HUES6 (cell line): Measurements from ENCODE around the gene IFT52.
"Not testable (repeated sequence)": the region's sequence is repeated elsewhere in the genome, so short reads cannot be mapped to it uniquely, and the experiment has no call there.

Experiments
- H3K27ac ChIP-seq: 2 replicates; pipeline ENCODE4 v1.7.0; 2013; ENCODE audit warnings: low read depth, mild to moderate bottlenecking, low read length, inconsistent platforms
- H3K27me3 ChIP-seq: 2 replicates; pipeline ENCODE4 v1.6.1; 2013; ENCODE audit warnings: low read length; ENCODE audit not compliant: control insufficient read depth, insufficient read depth
- H3K36me3 ChIP-seq: 2 replicates; pipeline ENCODE4 v1.6.1; 2013; ENCODE audit warnings: low read length; ENCODE audit not compliant: control insufficient read depth, insufficient read depth
- H3K4me1 ChIP-seq: 2 replicates; pipeline ENCODE4 v1.6.1; 2013; ENCODE audit warnings: low read length; ENCODE audit not compliant: control insufficient read depth, insufficient read depth
- H3K4me3 ChIP-seq: 2 replicates; pipeline ENCODE4 v1.5.1; 2013; ENCODE audit warnings: low read depth, low read length
- H3K9ac ChIP-seq: one replicate; pipeline ENCODE4 v1.6.1; 2013; ENCODE audit warnings: mild to moderate bottlenecking, low read length
- H3K9me3 ChIP-seq: 2 replicates; pipeline ENCODE4 v1.6.1; 2013; ENCODE audit warnings: low read depth, low read length; ENCODE audit not compliant: control insufficient read depth, insufficient read depth

The IFT52 gene

GRCh38 chr20:43588526-43588925 is 2.2 kb upstream of the IFT52 start:
- H3K27me3 ChIP-seq, result not testable (repeated sequence)
- peaks cover 12% of the 10 kb centered on the region for H3K4me1 ChIP-seq

DNA sequence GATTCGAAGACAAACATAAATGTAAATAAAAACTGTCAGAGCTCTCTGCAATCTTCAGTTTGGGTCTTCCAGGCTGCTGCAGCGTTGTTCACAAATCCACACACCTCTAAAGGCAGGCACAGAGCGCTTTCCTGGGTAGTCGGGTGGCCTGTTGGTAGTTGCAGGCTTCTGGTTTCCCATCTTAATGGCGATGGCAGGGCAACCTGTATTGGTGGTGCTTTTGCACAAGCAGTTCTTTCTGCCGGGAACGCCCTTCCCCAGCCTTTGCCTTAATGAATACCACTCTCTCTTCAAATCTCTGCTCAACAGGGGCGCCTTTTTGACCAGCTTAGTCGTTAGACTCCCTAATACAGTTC is 723 bp upstream of the IFT52 start:
- H3K36me3 ChIP-seq, result peaks cover 5% of the 10 kb centered on the region; the same call in 1 of the 2 replicates
- no peak overlapping the region for H3K27ac ChIP-seq
- no peaks in the 10 kb centered on the region for H3K9me3 ChIP-seq
- H3K4me1 ChIP-seq, result peaks cover 1% of the 10 kb centered on the region
- H3K4me3 ChIP-seq, result peak overlapping the region; percentile 80
- no peaks in the 10 kb centered on the region for H3K27me3 ChIP-seq
- peak overlapping the region; percentile 98 for H3K9ac ChIP-seq

More at GRCh38 chr20:43588526-43588925, 2.2 kb upstream of the IFT52 start:
- not testable (repeated sequence) for H3K9me3 ChIP-seq, H3K27ac ChIP-seq, H3K4me3 ChIP-seq, H3K9ac ChIP-seq, H3K36me3 ChIP-seq

DNA sequence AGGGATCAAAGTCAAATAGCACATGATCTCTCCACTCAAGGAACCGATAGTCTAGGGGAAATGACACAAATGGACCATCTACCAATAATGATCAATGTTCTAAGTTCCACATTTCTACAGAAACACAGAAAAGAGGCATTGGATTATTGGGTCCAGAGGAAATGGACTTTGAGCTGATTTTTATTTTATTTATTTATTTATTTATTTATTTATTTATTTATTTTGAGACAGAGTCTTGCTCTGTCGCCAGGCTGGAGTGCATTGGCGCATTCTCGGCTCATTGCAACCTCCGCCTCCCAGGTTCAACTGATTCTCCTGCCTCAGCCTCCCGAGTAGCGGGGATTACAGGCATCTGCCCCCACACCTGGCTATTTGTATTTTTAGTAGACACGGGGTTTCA is 11.2 kb downstream of the IFT52 start:
- not testable (repeated sequence) for H3K27me3 ChIP-seq, H3K4me1 ChIP-seq, H3K9me3 ChIP-seq, H3K4me3 ChIP-seq, H3K27ac ChIP-seq, H3K9ac ChIP-seq
- peaks cover 56% of the 10 kb centered on the region for H3K36me3 ChIP-seq

- H3K27me3 ChIP-seq, result no peaks in the 10 kb centered on the region
- H3K4me1 ChIP-seq, result no peaks in the 10 kb centered on the region
- no peak overlapping the region for H3K9ac ChIP-seq
- peaks cover 48% of the 10 kb centered on the region for H3K36me3 ChIP-seq
- no peak overlapping the region for H3K27ac ChIP-seq
- no peak overlapping the region for H3K4me3 ChIP-seq
- no peaks in the 10 kb centered on the region for H3K9me3 ChIP-seq
Observed at GRCh38 chr20:43603124-43603523, 12.4 kb downstream of the IFT52 start.

DNA sequence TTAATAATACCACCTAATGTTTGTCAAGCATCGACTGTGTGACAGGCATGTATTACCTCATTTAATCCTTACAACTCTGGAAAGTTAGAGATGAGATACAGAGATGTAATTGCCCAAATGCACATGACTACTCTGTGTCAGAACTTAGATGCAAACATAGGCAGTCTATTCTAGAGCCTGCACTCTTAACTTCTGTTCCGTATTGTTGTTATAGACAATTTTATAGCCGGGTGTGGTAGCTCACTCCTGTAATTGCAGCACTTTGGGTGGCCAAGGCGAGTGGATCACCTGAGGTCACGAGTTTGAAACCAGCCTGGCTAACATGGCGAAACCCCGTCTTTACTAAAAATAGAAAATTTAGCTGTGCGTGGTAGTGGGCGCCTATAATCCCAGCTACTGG is 15.0 kb downstream of the IFT52 start:
- no peaks in the 10 kb centered on the region for H3K27me3 ChIP-seq
- H3K9ac ChIP-seq, result no peak overlapping the region
- H3K27ac ChIP-seq, result no peak overlapping the region
- no peak overlapping the region for H3K4me3 ChIP-seq
- no peaks in the 10 kb centered on the region for H3K4me1 ChIP-seq
- no peaks in the 10 kb centered on the region for H3K9me3 ChIP-seq
- peaks cover 33% of the 10 kb centered on the region for H3K36me3 ChIP-seq

DNA sequence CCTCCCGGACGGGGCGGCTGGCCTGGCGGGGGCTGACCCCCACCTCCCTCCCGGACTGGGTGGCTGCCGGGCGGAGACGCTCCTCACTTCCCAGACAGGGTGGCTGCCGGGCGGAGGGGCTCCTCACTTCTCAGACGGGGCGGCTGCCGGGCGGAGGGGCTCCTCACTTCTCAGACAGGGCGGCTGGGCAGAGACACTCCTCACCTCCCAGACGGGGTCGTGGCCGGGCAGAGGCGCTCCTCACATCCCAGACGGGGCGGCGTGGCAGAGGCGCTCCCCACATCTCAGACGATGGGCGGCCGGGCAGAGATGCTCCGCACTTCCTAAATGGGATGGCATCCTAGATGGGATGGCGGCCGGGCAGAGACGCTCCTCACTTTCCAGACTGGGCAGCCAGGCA is 16.5 kb downstream of the IFT52 start:
- H3K4me3 ChIP-seq, H3K27ac ChIP-seq, H3K9me3 ChIP-seq, H3K27me3 ChIP-seq, H3K9ac ChIP-seq, H3K4me1 ChIP-seq: not testable (repeated sequence)
- H3K36me3 ChIP-seq, result peaks cover 33% of the 10 kb centered on the region

DNA sequence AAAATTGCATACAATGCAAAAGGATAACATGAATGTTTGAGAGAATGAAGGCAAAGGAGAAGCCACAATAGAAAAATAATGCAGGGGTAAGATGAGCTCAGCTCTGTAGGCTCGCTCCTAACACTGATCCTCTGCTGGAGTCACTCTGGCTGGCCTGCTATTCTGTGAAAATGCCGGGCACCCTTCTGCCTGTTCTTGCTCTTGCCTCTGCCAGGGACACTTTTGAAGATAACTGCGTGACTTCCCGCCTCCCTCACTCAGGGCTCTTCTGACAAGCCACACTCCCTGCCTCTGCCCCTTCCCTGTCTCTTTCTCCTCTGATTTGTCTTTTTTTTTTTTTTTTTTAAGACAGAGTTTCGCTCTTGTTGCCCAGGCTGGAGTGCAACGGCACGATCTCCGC is 40.9 kb downstream of the IFT52 start:
- H3K36me3 ChIP-seq, result peaks cover 41% of the 10 kb centered on the region

GRCh38 chr20:43636429-43636828 is 45.7 kb downstream of the IFT52 start:
- no peaks in the 10 kb centered on the region for H3K4me1 ChIP-seq
- H3K27me3 ChIP-seq, result no peaks in the 10 kb centered on the region
- peaks cover 39% of the 10 kb centered on the region for H3K36me3 ChIP-seq
- no peaks in the 10 kb centered on the region for H3K9me3 ChIP-seq
- no peak overlapping the region for H3K9ac ChIP-seq
- H3K4me3 ChIP-seq, result no peak overlapping the region
- H3K27ac ChIP-seq, result no peak overlapping the region

More for the DNA sequence above, 40.9 kb downstream of the IFT52 start:
- Histone ChIP-seq H3K9ac (no peak overlapping the region), H3K4me3 (no peak overlapping the region), H3K4me1 (no peaks in the 10 kb centered on the region), H3K9me3 (no peaks in the 10 kb centered on the region), H3K27ac (no peak overlapping the region), H3K27me3 (no peaks in the 10 kb centered on the region)

- H3K27ac ChIP-seq, result no peak overlapping the region
- no peaks in the 10 kb centered on the region for H3K4me1 ChIP-seq
- peaks cover 36% of the 10 kb centered on the region for H3K36me3 ChIP-seq
- no peak overlapping the region for H3K9ac ChIP-seq
- H3K4me3 ChIP-seq, result no peak overlapping the region
- H3K9me3 ChIP-seq, result no peaks in the 10 kb centered on the region
- no peaks in the 10 kb centered on the region for H3K27me3 ChIP-seq
Observed at GRCh38 chr20:43642548-43642947, 51.8 kb downstream of the IFT52 start.

GRCh38 chr20:43650997-43651525 is 60.3 kb downstream of the IFT52 start:
- Histone ChIP-seq H3K4me3 (no peak overlapping the region), H3K36me3 (peaks cover 10% of the 10 kb centered on the region), H3K9ac (no peak overlapping the region), H3K27me3 (no peaks in the 10 kb centered on the region), H3K4me1 (no peaks in the 10 kb centered on the region), H3K27ac (no peak overlapping the region), H3K9me3 (no peaks in the 10 kb centered on the region)

- H3K4me1 ChIP-seq, H3K9ac ChIP-seq, H3K27me3 ChIP-seq, H3K4me3 ChIP-seq, H3K27ac ChIP-seq, H3K9me3 ChIP-seq, H3K36me3 ChIP-seq: not testable (repeated sequence)
Observed at GRCh38 chr20:43651650-43652184, 61.0 kb downstream of the IFT52 start.

- no peaks in the 10 kb centered on the region for H3K36me3 ChIP-seq
- no peaks in the 10 kb centered on the region for H3K4me1 ChIP-seq
- H3K9ac ChIP-seq, result no peak overlapping the region
- H3K4me3 ChIP-seq, result no peak overlapping the region
- H3K27me3 ChIP-seq, result no peaks in the 10 kb centered on the region
- H3K27ac ChIP-seq, result no peak overlapping the region
- H3K9me3 ChIP-seq, result no peaks in the 10 kb centered on the region
Observed at GRCh38 chr20:43653966-43654365, 63.2 kb downstream of the IFT52 start.
